OCI-LY7 (cell line): ENCODE results near the gene POLQ.

Experiments
- CTCF ChIP-seq: fragments of 200-600 bp; sonication (generic); conservative IDR thresholded peaks from 2 replicates; pipeline ENCODE4 v1.5.1; 2014; ENCODE audit warnings: mild to moderate bottlenecking, antibody characterized with exemption, low read length, moderate library complexity, mixed read lengths
- EZH2phosphoT487 ChIP-seq: fragments of 200-600 bp; sonication (generic); IDR thresholded peaks from 2 replicates; pipeline ENCODE4 v1.6.1; 2018; ENCODE audit warnings: low read depth, borderline replicate concordance, mild to moderate bottlenecking, mixed run types, antibody characterized with exemption, low read length, moderate library complexity, mixed read lengths

DNA sequence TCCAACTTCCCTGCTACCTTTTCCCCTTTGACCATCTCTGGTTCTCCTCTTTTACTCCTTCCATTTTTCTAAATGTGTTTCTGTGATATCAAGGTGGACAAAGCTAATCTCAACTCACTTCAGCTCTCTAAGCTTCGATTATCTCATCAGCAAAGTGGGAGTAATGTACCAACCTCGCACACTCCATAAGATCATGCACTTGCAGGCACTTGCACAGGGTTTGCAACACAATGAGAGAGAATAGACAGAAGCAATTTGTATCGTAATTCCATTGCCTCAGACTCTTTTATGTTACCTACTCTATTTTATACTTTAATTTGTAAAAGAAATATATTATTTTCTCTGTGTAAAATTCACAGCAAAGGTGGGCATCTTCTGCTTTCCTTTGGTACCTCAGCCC, 7.0 kb upstream of the POLQ start:
- TF ChIP-seq CTCF = no peak
- no peak for TF ChIP-seq EZH2phosphoT487
